Sciatic nerve (tissue), 2 donors: ENCODE measurements around the gene RASA4. TPM values are rescaled to one million over a fixed set of nuclear protein-coding genes. Genes with fewer than 3 reads are reported as not detected.
"Not testable (repeated sequence)": the region's sequence is repeated elsewhere in the genome, so short reads cannot be mapped to it uniquely, and the experiment has no call there.

Source experiments
- ATAC-seq: fragments of 200-7000 bp; cut with Tn5 transposase; one replicate; pipeline ENCODE4 v1.9.1; 2020; ENCODE audit warnings: mild to moderate bottlenecking, moderate library complexity
- DNase-seq: peaks from one replicate; pipeline ENCODE4 v3.0.0-alpha.2; 2020; ENCODE audit warnings: low spot score
- intact Hi-C: fragments of 100-400 bp; cut with DNase I; formaldehyde crosslinking; loops from one replicate; pipeline ENCODE4 v1.14.2; 2022
- total RNA-seq: library from RNA; stranded (reverse); fragmentation: NEBNext Ultra II Directional; extraction: Animal tissue kit (Norgen Biotek cat#: 25700); gene quantifications from one replicate; pipeline ENCODE4 v1.2.1, GENCODE V29; 2021
- donor health status: DM: no; HTN: no; CAD: no.
- donor health status: DM: no; HTN: no; CAD: no.

The RASA4 gene
- total RNA-seq, 1 donor from 2014 or later = 233 TPM

DNA sequence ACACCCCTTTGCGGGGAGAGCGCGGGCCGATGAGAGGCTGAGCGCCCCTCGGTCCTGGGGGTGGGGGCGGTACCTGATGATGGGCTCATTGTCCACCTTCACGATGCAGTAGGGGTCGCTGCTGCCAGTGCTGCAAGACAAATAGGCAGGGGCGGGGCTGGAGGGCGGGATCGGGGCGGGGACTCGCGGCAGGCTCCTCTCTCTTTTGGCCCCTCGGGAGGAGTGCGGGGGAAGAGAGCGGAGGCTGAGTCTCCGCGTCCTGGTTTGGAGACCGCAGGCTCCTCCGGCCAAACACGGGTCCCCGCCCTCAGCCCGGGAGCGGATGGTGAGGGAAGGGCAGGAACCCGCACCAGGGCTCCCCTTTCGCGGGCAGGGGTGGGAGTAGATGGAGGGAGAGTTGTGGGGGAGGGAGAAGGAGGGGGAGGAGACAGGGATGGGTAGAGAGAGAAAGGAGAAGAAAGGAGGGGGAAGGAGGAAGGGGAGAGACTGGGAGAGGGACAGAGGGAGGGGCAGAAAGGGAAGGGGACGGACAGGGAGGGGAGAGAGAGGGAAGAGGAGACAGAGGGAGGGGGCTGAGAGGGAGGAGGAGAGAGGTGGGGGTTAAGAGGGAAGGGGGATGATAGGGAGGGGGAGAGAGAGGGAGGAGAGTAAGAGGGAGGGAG, 5.4 kb downstream of the RASA4 start:
- intact Hi-C loops, DNase-seq: not testable (repeated sequence)
- peak; percentile 81 for ATAC-seq

DNA sequence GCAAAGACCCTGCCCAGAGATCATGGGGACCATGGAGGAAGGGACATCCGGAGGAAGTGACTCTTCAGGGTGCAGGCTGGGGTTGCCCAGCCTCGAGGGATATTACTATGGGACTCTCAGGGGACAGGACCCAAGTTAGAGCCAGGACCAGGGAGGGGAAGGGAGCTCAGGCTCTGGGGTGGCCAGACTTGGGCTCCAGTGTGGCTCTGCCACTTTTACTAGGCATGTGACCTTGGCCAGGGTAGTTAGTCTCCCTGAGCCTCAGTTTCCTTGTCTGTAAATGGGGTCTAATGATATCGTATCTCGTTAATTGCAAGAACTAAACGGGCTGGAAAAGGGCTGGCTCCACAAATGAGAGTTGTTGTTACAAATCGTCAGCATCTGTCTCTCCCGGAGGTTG, 6.1 kb downstream of the RASA4 start:
- intact Hi-C loops = not testable (repeated sequence)
- DNase-seq (peak; percentile 50), ATAC-seq (peak; percentile 0)

DNA sequence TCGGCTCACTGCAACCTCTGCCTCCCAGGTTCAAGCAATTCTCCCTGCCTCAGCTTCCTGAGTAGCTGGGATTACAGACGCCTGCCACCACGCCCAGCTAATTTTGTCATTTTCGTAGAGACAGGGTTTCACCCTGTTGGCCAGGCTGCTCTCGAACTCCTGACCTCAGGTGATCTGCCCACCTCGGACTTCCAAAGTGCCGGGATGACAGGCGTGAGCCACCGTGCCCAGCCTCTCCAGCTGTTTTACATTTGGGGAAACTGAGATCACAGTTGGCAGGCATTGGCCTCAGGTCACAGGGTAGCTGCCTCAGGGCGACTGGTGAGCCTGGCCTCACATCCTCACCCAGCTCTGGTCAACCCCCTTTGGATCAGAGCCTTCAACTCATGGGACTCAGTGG, 6.8 kb downstream of the RASA4 start:
- peak; percentile 53 for DNase-seq
- intact Hi-C loops, ATAC-seq: not testable (repeated sequence)

DNA sequence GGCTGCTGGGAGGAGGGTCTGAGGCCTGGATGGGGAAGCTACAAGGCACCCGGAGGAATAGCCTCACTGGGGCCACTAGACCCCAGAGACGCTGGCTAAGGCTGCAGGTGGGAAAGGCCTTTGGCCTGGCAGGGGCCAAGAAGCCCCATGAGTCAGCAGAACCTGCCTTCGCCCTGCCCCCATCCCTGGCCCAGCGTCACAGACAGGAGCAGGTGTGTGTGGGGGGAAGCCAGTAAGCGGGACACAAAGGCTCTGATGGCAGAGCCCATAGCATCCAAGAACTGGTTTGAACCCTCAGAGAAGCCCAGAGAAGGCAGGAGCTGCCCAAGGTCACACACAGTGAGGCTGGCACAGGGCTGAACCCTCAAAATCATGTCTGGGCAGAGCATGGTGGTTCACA, 9.7 kb downstream of the RASA4 start:
- ATAC-seq, DNase-seq, intact Hi-C loops: not testable (repeated sequence)

DNA sequence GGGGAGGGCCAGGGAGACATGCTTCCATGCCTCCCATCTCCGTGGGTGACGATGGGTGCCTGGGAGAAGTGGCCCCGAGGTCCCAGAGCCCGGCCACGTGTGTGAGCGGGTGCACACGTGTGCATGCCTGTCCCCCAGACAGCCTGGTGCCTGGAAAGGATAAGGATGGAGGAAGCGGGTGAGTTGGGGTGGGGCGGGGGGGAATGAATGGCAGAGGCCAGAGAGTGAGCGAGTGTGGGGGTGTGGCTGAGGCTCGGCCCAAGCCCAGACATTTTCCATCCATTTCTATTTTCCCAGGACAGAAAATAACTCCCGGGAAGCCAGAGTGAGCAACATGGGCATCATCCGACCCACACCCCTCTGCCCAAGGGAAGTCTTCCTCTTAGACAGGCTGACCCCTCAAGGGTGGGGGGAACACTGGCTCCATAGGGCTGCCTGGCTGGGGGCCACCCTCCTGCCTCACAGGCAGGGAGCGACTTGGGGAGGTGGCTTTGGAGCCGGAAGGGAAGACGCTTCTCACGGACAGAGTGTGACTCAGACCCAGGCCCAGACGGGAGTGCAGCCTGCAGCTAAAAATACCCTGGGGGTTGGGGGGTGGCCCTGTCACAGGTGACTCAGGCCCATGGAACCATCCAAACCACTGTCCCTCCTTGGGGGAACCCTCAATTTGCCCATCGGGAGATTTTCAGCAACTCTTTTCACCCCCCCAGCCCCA, 12.0 kb downstream of the RASA4 start:
- intact Hi-C loops, DNase-seq: not testable (repeated sequence)
- ATAC-seq = peak; percentile 3

DNA sequence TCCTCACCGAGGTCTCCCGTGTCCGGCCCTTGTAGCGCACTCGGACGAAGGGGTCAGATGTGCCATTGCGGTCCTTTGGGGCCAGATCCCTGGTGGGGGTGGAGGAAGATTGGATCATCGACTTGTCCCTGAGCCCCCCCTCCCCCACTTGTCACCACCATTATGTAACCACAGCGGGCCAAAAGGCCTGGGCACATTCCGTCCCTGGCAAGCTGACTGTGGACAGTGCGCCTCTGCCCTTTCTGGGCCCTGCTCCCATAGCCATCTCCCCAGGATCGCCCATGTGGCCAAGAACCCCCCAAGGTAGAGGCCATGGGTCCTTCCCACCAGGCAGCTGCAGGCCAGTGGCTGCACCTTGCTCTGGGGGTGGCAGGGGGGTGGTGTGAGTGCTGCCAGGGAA, 14.2 kb downstream of the RASA4 start:
- ATAC-seq, intact Hi-C loops, DNase-seq: not testable (repeated sequence)

DNA sequence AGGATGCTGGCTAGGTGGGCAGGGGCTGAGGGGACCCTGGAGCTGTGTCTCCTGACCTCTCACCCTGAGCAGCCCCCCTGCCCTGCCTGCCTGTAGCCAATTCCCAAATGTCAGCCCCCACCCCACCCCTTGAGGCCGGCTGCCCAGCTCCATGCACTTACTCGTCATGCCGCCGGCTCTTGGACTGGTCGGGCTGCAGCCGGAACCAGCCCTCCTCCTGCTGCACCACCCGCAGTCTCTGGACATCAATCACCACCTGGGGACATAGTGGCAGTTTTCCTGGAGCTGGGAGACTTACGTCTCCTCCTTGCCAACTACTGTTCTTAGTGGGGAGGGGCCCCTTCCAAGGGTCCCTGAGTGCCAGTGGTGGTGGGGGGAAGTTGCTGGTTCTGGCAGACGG, 16.9 kb downstream of the RASA4 start:
- intact Hi-C loops, DNase-seq, ATAC-seq: not testable (repeated sequence)

DNA sequence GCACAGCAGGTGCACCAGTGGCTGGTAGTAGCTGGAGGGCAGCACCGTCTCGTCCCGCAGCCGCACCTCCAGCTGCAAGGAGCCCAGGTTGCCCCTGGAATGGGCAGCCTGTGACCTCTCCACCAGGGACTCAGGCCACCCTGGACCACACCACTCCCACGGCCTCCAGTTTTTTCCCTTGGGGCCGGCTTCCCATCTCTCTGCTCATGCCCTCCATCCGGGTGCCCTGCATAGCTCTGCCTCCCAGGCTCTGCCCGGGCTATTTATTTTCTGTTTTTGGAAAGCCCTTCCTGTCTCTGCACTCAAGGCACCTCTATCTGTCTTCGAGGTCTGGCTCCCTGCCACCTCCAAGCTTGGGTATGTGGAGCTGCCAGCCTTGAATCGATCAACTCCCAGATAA, 20.5 kb downstream of the RASA4 start:
- intact Hi-C loops, DNase-seq, ATAC-seq: not testable (repeated sequence)

DNA sequence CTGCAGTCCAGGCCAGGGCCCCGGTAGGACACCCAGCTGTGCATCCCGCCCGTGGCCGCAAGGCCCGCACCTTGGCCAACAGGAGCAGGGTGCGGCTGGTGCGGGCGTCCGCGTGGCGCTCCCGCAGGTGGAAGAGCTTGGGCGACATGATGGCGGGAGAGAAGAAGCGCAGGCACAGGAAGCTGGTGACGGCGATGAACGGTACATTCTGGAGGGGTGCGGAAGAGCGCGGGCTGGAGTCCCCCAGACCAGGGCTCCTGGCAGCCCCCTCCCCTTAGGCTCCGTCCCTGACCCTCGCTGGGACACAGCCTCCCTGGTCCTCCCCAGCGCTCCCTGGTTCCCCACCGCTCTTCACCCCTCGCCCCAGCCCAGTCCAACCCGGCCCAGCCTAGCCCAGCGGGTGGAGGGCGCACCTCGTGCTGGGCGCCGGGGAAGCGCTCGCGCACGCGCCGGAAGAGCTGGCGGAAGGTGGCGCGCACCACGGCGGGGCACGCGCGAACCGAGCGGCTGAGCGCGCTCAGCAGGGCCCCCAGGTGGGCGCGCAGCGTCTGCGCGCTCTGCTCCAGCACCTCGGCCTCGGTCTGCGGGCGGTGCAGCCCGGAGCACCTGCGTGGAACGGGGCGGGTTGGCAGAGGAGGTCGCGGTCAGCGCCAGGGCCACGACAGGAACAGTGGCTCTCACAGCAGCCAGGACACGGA, 22.8 kb downstream of the RASA4 start:
- intact Hi-C loops, DNase-seq: not testable (repeated sequence)
- peak; percentile 25 for ATAC-seq

DNA sequence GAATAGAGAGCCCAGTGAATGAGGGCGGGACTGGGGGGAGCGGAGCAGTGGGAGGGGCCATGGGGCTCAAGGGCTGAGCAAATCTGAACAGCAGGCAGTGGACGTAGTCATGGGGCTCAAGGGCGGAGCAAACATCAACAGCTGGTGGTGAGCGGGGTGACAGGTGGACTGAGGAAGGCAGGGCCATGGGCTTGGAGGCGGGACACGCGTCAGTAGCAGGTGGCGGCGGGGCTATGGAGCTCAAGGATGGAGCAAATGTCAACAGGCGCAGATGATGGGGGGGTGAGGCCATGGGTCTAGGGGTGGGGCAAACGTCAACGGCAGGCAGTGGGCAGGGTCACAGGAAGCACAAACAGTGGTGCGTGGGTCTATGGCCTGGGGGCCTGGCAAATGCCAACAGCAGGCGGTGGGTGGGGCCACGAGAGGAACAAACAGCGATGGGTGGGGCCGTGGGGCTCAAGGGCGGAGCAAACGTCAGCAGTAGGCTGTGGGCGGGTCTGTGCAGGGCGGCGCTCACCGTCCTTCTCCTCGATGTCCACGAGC, 24.0 kb downstream of the RASA4 start:
- peak; percentile 88 for ATAC-seq

DNA sequence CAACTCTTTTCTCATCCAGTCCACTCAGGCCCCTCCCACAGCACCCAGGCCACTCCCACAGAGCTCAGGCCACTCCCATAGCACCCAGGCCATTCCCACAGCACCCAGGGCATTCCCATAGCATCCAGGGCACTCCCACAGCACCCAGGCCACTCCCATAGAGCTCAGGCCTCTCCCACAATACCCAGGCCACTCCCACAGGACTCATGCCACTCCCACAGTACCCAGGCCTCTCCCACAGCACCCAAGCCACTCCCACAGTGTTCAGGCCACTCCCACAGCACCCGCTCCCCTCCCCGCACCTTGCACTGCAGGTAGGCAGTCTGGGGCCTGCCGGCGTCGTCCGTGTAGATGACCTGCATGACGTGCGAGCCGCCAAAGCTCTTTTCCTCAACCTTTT, 26.7 kb downstream of the RASA4 start:
- DNase-seq, intact Hi-C loops: not testable (repeated sequence)
- peak; percentile 37 for ATAC-seq

More for the DNA sequence above, 24.0 kb downstream of the RASA4 start:
- DNase-seq = peak; percentile 68
- intact Hi-C loops = not testable (repeated sequence)

DNA sequence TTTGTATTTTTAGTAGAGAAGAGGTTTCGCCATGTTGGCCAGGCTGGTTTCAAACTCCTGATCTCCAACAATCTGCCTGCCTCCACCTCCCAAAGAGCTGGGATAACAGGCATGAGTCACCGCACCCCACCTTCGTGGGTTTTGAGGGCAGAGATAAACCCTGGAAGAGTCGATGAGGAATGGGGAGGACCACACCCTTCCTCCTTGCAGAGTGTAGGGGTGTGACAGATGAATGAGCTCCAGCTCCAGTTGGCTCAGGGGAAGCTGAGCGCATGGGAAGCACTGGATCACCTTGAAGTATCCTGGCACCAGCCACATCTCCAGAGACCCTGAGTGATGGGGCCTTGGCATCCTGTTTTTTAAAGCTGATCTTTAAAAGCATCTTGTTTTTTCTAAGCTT, 33.1 kb downstream of the RASA4 start:
- intact Hi-C loops, ATAC-seq, DNase-seq: not testable (repeated sequence)

DNA sequence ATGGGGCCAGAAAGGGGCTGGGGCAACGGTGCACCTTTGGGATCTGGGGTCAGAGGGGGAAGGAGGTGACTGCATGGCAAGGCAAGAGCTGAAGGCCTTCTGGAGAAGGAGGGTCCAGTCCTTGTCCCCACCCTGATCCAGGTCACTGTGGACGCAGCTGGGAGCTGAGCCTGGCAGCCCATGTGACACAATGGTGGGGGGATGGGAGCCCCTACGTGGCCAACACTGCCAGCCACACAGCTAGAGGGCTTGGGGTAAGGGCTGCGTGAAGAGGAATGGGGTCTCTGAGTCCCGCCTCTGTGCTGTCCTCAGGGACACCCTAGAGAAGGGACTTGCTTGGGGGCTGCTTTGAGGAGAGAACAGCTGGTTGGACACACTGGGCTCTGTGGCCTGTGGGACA, 34.8 kb downstream of the RASA4 start:
- DNase-seq, intact Hi-C loops: not testable (repeated sequence)
- ATAC-seq = peak; percentile 5

DNA sequence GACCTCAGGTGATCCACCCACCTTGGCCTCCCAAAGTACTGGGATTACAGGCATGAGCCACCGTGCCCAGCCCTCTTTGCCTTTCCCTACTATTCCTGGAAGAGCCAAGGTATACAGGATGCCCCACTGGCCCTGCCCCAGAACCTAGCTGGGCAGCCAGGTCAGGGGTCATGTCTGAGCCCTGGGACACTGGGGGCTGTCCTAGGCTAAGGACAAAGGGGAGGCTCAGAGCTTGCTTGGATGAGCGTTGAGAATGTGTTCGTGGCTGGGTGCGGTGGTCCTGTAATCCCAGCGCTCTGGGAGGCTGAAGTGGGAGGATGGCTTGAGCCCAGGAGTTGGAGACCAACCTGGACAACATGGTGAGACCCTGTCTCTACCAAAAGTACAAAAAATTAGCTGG, 38.1 kb downstream of the RASA4 start:
- intact Hi-C loops = not testable (repeated sequence)
- peak; percentile 56 for DNase-seq
- ATAC-seq = peak; percentile 20

DNA sequence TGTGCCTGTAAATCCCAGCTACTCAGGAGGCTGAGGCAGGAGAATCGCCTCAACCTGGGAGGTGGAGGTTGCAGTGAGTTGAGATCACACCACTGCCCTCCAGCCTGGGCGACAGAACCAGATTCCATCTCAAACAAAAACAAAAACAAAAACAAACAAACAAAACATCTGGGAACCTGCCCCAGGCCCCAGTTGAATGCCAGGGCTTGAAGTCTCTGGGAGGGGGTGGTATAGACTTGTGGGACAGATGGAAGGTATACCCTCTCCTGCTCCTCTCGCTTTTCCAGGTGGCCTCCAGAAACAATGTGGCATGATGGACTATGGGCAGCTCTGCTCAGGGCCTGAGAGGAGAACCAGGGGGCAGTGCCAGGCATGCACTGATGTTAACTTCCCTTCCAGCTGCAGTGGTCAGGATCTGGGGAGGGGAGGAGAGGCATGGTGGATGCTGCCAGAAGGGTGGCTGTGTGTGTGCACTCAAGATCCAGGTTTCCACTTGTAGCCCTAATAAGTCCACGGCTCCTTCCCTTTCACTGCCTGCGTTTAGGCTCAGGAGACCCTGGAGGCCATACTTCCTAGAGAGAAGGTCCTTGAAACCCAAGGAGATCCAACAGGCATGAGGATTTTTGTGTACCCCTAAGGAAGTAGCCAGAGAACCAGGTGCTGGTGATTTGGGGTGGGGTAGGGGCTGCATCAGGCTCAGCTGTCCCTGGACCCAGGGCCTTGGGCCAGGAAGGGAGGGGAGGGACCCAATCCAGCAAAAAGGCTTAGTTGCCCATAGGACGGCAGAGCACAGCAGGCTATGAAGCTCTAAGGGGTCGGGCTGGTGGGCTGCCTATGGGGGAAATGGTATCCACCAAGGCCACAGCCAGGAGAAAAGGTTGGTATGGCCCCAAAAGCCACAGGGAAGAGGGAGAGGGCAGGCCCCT, 39.0 kb downstream of the RASA4 start:
- ATAC-seq, DNase-seq, intact Hi-C loops: not testable (repeated sequence)

DNA sequence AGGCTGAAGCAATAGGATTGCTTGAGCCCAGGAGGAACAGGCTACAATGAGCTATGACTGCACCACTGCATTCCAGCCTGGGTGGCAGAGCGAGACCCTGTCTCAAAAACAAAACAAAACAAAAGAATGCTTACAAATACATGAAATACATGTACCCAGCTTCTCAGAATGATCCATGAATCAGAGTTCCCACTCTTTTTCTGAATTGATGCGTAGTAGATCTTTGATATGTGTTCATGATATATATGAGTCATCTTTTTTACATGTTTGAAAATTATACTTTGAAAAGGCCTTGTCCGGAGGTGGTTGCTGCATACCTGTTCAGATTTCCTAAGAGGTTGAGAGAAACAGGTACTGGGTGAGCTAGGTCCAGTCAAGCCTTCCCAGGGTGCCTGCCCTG, 40.2 kb downstream of the RASA4 start:
- ATAC-seq, intact Hi-C loops, DNase-seq: not testable (repeated sequence)

DNA sequence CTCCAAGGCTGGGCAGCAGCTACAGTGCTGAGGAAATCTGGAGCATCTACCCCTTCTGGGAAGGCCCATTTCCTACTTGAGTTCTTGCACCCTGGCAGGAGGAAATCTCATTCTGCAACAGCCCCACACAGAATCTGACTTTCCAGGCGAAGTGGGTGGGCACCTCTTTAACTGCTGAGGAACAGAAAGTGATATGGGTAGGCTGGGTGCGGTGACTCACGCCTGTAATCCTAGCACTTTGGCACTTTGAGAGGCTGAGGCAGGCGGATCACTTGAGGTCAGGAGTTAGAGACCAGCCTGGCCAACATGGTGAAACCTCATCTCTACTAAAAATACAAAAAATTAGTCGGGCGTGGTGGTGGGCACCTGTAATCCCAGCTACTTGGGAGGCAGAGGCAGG, 41.9 kb downstream of the RASA4 start:
- ATAC-seq, DNase-seq, intact Hi-C loops: not testable (repeated sequence)
